CD4-positive, alpha-beta memory T cell (primary cell): ENCODE data around the gene RNF213. TPM values are rescaled to one million over a fixed set of nuclear protein-coding genes. Genes with fewer than 3 reads are reported as not detected.
"Not testable (repeated sequence)": the region's sequence is repeated elsewhere in the genome, so short reads cannot be mapped to it uniquely, and the experiment has no call there.

Source experiments
- CTCF ChIA-PET: fragments of 350-600 bp; sonication (Branson Sonifier 250); formaldehyde crosslinking; loops from one replicate; lab custom pipeline; 2021; ENCODE audit warnings: inconsistent platforms; ENCODE audit not compliant: partially characterized antibody; lab: Charles Lee
- POLR2A ChIA-PET: fragments of 350-600 bp; sonication (Branson Sonifier 250); formaldehyde crosslinking; loops from one replicate; lab custom pipeline; 2021; ENCODE audit not compliant: partially characterized antibody; lab: Charles Lee
- DNase-seq, 5 donors: peaks; one replicate each; pipeline versions ENCODE4 v3.0.0 to v3.0.0-alpha.2; 2020 to 2022; ENCODE audit warnings: mixed read lengths in 1 of 5
- H3K27ac ChIP-seq: one replicate; pipeline ENCODE4 v1.7.0; 2013; ENCODE audit warnings: low read depth, low read length
- H3K27me3 ChIP-seq: 2 replicates; pipeline ENCODE4 v1.7.0; 2013; ENCODE audit warnings: mild to moderate bottlenecking, low read length, moderate library complexity; ENCODE audit not compliant: insufficient read depth
- H3K36me3 ChIP-seq: 2 replicates; pipeline ENCODE4 v1.7.0; 2013; ENCODE audit warnings: mild to moderate bottlenecking, low read length, moderate library complexity; ENCODE audit not compliant: insufficient read depth
- H3K4me1 ChIP-seq: 2 replicates; pipeline ENCODE4 v1.7.0; 2013; ENCODE audit warnings: mild to moderate bottlenecking, low read length, moderate library complexity; ENCODE audit not compliant: insufficient read depth
- H3K4me3 ChIP-seq, 2 donors: one replicate each; pipeline ENCODE4 v1.7.0; 2013; ENCODE audit warnings: low read length in 2 of 2, mild to moderate bottlenecking in 1 of 2
- H3K9me3 ChIP-seq, 2 donors: one replicate each; pipeline ENCODE4 v1.7.0; 2013; ENCODE audit warnings: low read length in 2 of 2, control low read depth in 1 of 2; ENCODE audit not compliant: control insufficient read depth in 1 of 2
- H3K27ac Mint-ChIP-seq, 7 donors: one replicate each; pipeline ENCODE4 v1.8.0; 2020 to 2021; ENCODE audit warnings: mixed read lengths in 7 of 7, mild to moderate bottlenecking in 6 of 7, inconsistent platforms in 3 of 7, moderate library complexity in 3 of 7
- H3K27me3 Mint-ChIP-seq, 2 donors: one replicate each; pipeline ENCODE4 v1.8.0; 2020 to 2021; ENCODE audit warnings: mixed read lengths in 2 of 2
- H3K36me3 Mint-ChIP-seq, 2 donors: one replicate each; pipeline ENCODE4 v1.8.0; 2020 to 2021; ENCODE audit warnings: mixed read lengths in 2 of 2, inconsistent platforms in 1 of 2, mild to moderate bottlenecking in 1 of 2
- H3K4me1 Mint-ChIP-seq, 4 donors: one replicate each; pipeline ENCODE4 v1.8.0; 2020 to 2021; ENCODE audit warnings: mixed read lengths in 4 of 4, mild to moderate bottlenecking in 1 of 4
- H3K4me3 Mint-ChIP-seq, 8 donors: one replicate each; pipeline ENCODE4 v1.8.0; 2020 to 2021; ENCODE audit warnings: mixed read lengths in 8 of 8, mild to moderate bottlenecking in 7 of 8, moderate library complexity in 6 of 8, inconsistent platforms in 3 of 8
- H3K9me3 Mint-ChIP-seq, 8 donors: one replicate each; pipeline ENCODE4 v1.8.0; 2020 to 2021; ENCODE audit warnings: mixed read lengths in 8 of 8, mild to moderate bottlenecking in 5 of 8, inconsistent platforms in 3 of 8, moderate library complexity in 1 of 8
- intact Hi-C: fragments of 100-400 bp; cut with micrococcal nuclease; formaldehyde crosslinking; loops from one replicate; pipeline ENCODE4 v1.15.1; 2023
- polyA plus RNA-seq, 2 donors: library from polyadenylated mRNA; unstranded; fragments of 300-500 nt; fragmentation: Illumina TruSeq; gene quantifications; one replicate each; pipeline ENCODE4 v1.2.3, GENCODE V29; 2021
- total RNA-seq, 2 experiments: library from RNA; stranded (reverse); gene quantifications; one replicate each; pipeline ENCODE4 v1.2.3, GENCODE V29; 2021

Gene RNF213
- total and polyA plus RNA-seq, 4 experiments from 2014 or later: 11.2 to 399 (median 217) TPM

- intact Hi-C loops: no loop called here
- peaks cover 60% of the 10 kb centered on the region for H3K4me1 ChIP-seq
- H3K4me3 ChIP-seq: no peak overlapping the region
- no peaks in the 10 kb centered on the region for H3K27me3 ChIP-seq
- peak overlapping the region; percentile 94 to 98 (median 96) for H3K27ac Mint-ChIP-seq
- DNase-seq: no peak
- H3K4me3 Mint-ChIP-seq: peak overlapping the region in 7 of 8 donors; percentile 49 to 92 (median 84)
- H3K4me1 Mint-ChIP-seq: peaks cover 37 to 71% (median 54%) of the 10 kb centered on the region in 4 donors
- H3K36me3 Mint-ChIP-seq: peaks cover 0 to 15% of the 10 kb centered on the region in 2 donors
- H3K27ac ChIP-seq: no peak overlapping the region
- POLR2A ChIA-PET: interaction anchor here (1.0 to 2.8 kb wide), 3 partner anchors 9 to 38 kb away, joined by 3 to 9 read pairs (median 3); no protein-coding TSS in a partner anchor
- H3K9me3 Mint-ChIP-seq: peaks cover 0 to 2% (median 0%) of the 10 kb centered on the region in 8 donors
- H3K27me3 Mint-ChIP-seq: no peaks in the 10 kb centered on the region
- H3K9me3 ChIP-seq: no peaks in the 10 kb centered on the region
- no peaks in the 10 kb centered on the region for H3K36me3 ChIP-seq
- CTCF ChIA-PET: interaction anchor here (7.8 kb wide), 1 partner anchor 62 kb away, joined by 90 read pairs; no protein-coding TSS in a partner anchor
Observed at GRCh38 chr17:80257716-80258213, 2.9 kb upstream of the RNF213 start.

- Histone ChIP-seq H3K4me1 (peaks cover 62% of the 10 kb centered on the region), H3K27ac (peak overlapping the region; percentile 89)
- H3K36me3 ChIP-seq, H3K4me3 ChIP-seq, H3K27me3 ChIP-seq, H3K9me3 Mint-ChIP-seq, DNase-seq, H3K27me3 Mint-ChIP-seq, H3K9me3 ChIP-seq, intact Hi-C loops: not testable (repeated sequence)
- peak overlapping the region; percentile 94 to 98 (median 96) for H3K27ac Mint-ChIP-seq
- peaks cover 0 to 14% of the 10 kb centered on the region in 2 donors for H3K36me3 Mint-ChIP-seq
- H3K4me3 Mint-ChIP-seq: peak overlapping the region in 7 of 8 donors; percentile 60 to 92 (median 90)
- ChIA-PET POLR2A (interaction anchor here (1.0 to 2.8 kb wide), 4 partner anchors 8 to 39 kb away, joined by 3 to 9 read pairs (median 3); no protein-coding TSS in a partner anchor), CTCF (interaction anchor here (7.8 kb wide), 1 partner anchor 63 kb away, joined by 90 read pairs; no protein-coding TSS in a partner anchor)
- H3K4me1 Mint-ChIP-seq: peaks cover 36 to 69% (median 52%) of the 10 kb centered on the region in 4 donors
Observed at GRCh38 chr17:80258296-80258695, 2.4 kb upstream of the RNF213 start.

- DNase-seq: peak in 1 of 5 donors; percentile 32
- Histone ChIP-seq H3K4me1 (peaks cover 51% of the 10 kb centered on the region), H3K27me3 (no peaks in the 10 kb centered on the region), H3K27ac (peak overlapping the region; percentile 89), H3K9me3 (no peaks in the 10 kb centered on the region), H3K4me3 (peak overlapping the region in 1 of 2 donors; percentile 34), H3K36me3 (no peaks in the 10 kb centered on the region)
- intact Hi-C loops: loop anchor here (2.0 kb wide), 1 partner anchor 113 kb away; the partner anchor contains the start of gene EIF4A3
- Mint-ChIP-seq H3K4me3 (peak overlapping the region; percentile 79 to 92 (median 90)), H3K4me1 (peaks cover 36 to 74% (median 47%) of the 10 kb centered on the region in 4 donors), H3K27me3 (no peaks in the 10 kb centered on the region), H3K9me3 (peaks cover 0 to 2% (median 0%) of the 10 kb centered on the region in 8 donors), H3K27ac (peak overlapping the region; percentile 94 to 98 (median 96)), H3K36me3 (peaks cover 0 to 22% of the 10 kb centered on the region in 2 donors)
- ChIA-PET POLR2A (interaction anchor here (1.1 to 2.8 kb wide), 4 partner anchors 11 to 158 kb away, joined by 3 to 9 read pairs (median 4); partner anchors contain the start of gene GAA), CTCF (interaction anchor here (1.6 kb wide), 1 partner anchor 50 kb away, joined by 3 read pairs; no protein-coding TSS in a partner anchor)
Observed at GRCh38 chr17:80259457-80260068, 1.1 kb upstream of the RNF213 start.

- Histone ChIP-seq H3K27ac (peak overlapping the region; percentile 89), H3K4me3 (peak overlapping the region in 1 of 2 donors; percentile 34), H3K27me3 (no peaks in the 10 kb centered on the region), H3K4me1 (peaks cover 51% of the 10 kb centered on the region), H3K9me3 (no peaks in the 10 kb centered on the region), H3K36me3 (no peaks in the 10 kb centered on the region)
- H3K27me3 Mint-ChIP-seq: no peaks in the 10 kb centered on the region
- DNase-seq: peak; percentile 80 to 84 (median 82)
- H3K27ac Mint-ChIP-seq: peak overlapping the region; percentile 94 to 98 (median 96)
- CTCF ChIA-PET: interaction anchor here (1.6 kb wide), 1 partner anchor 49 kb away, joined by 3 read pairs; no protein-coding TSS in a partner anchor
- H3K4me3 Mint-ChIP-seq: peak overlapping the region; percentile 79 to 92 (median 90)
- peaks cover 0 to 2% (median 0%) of the 10 kb centered on the region in 8 donors for H3K9me3 Mint-ChIP-seq
- POLR2A ChIA-PET: interaction anchor here (0.6 to 7.9 kb wide), 7 partner anchors 11 to 159 kb away, joined by 3 to 71 read pairs (median 4); partner anchors contain the start of genes GAA, SGSH and SLC26A11
- intact Hi-C loops: loop anchor here (2.0 kb wide), 1 partner anchor 113 kb away; the partner anchor contains the start of gene EIF4A3
- peaks cover 0 to 22% of the 10 kb centered on the region in 2 donors for H3K36me3 Mint-ChIP-seq
- H3K4me1 Mint-ChIP-seq: peaks cover 31 to 74% (median 43%) of the 10 kb centered on the region in 4 donors
Observed at GRCh38 chr17:80260069-80260535, 550 bp upstream of the RNF213 start.

GRCh38 chr17:80261159-80261894 lies 675 bp downstream of the RNF213 start:
- intact Hi-C loops: loop anchor here (1.0 to 2.0 kb wide), 2 partner anchors 8 to 115 kb away; partner anchors contain the start of gene EIF4A3
- Mint-ChIP-seq H3K4me1 (peaks cover 35 to 76% (median 42%) of the 10 kb centered on the region in 4 donors), H3K9me3 (peaks cover 0 to 2% (median 0%) of the 10 kb centered on the region in 8 donors), H3K27me3 (no peaks in the 10 kb centered on the region), H3K36me3 (peaks cover 6 to 29% of the 10 kb centered on the region in 2 donors), H3K27ac (peak overlapping the region; percentile 93 to 98 (median 96)), H3K4me3 (peak overlapping the region; percentile 88 to 98 (median 93))
- H3K36me3 ChIP-seq: peaks cover 5% of the 10 kb centered on the region
- peak overlapping the region; percentile 67 for H3K27ac ChIP-seq
- no peaks in the 10 kb centered on the region for H3K9me3 ChIP-seq
- peak; percentile 81 to 85 (median 83) for DNase-seq
- ChIA-PET POLR2A (interaction anchor here (0.6 to 7.9 kb wide), 12 partner anchors 8 to 422 kb away, joined by 3 to 71 read pairs (median 4); partner anchors contain the start of genes CBX4, SGSH and SLC26A11), CTCF (interaction anchor here (1.6 to 5.9 kb wide), 2 partner anchors 48 to 65 kb away, joined by 3 to 22 read pairs; no protein-coding TSS in a partner anchor)
- peak overlapping the region; percentile 64 to 92 for H3K4me3 ChIP-seq
- H3K27me3 ChIP-seq: no peaks in the 10 kb centered on the region
- peaks cover 59% of the 10 kb centered on the region for H3K4me1 ChIP-seq

GRCh38 chr17:80261895-80262279 lies 1.2 kb downstream of the RNF213 start:
- H3K4me1 ChIP-seq: peaks cover 64% of the 10 kb centered on the region
- peaks cover 35 to 76% (median 42%) of the 10 kb centered on the region in 4 donors for H3K4me1 Mint-ChIP-seq
- H3K27me3 ChIP-seq: no peaks in the 10 kb centered on the region
- no peaks in the 10 kb centered on the region for H3K9me3 ChIP-seq
- intact Hi-C loops: loop anchor here (1.0 to 2.0 kb wide), 2 partner anchors 9 to 115 kb away; partner anchors contain the start of gene EIF4A3
- CTCF ChIA-PET: interaction anchor here (5.9 kb wide), 1 partner anchor 66 kb away, joined by 22 read pairs; no protein-coding TSS in a partner anchor
- H3K4me3 ChIP-seq: peak overlapping the region; percentile 64 to 92
- H3K4me3 Mint-ChIP-seq: peak overlapping the region; percentile 88 to 98 (median 93)
- POLR2A ChIA-PET: interaction anchor here (0.7 to 7.9 kb wide), 10 partner anchors 8 to 423 kb away, joined by 3 to 71 read pairs (median 6); partner anchors contain the start of genes CBX4, SGSH and SLC26A11
- no peak for DNase-seq
- peaks cover 6 to 29% of the 10 kb centered on the region in 2 donors for H3K36me3 Mint-ChIP-seq
- peaks cover 5% of the 10 kb centered on the region for H3K36me3 ChIP-seq
- H3K27me3 Mint-ChIP-seq: no peaks in the 10 kb centered on the region
- peak overlapping the region; percentile 93 to 98 (median 96) for H3K27ac Mint-ChIP-seq
- peak overlapping the region; percentile 67 for H3K27ac ChIP-seq
- H3K9me3 Mint-ChIP-seq: peaks cover 0 to 2% (median 0%) of the 10 kb centered on the region in 8 donors
